CD4-positive, alpha-beta memory T cell (primary cell): ENCODE data around the gene ATP10D. TPM values are rescaled to one million over a fixed set of nuclear protein-coding genes. Genes with fewer than 3 reads are reported as not detected.
A peak's percentile ranks its signal among the peaks of the same experiment; 100 is the strongest.

Source experiments
- CTCF ChIA-PET: fragments of 350-600 bp; sonication (Branson Sonifier 250); formaldehyde crosslinking; loops from one replicate; lab custom pipeline; 2021; ENCODE audit warnings: inconsistent platforms; ENCODE audit not compliant: partially characterized antibody; lab: Charles Lee
- POLR2A ChIA-PET: fragments of 350-600 bp; sonication (Branson Sonifier 250); formaldehyde crosslinking; loops from one replicate; lab custom pipeline; 2021; ENCODE audit not compliant: partially characterized antibody; lab: Charles Lee
- DNase-seq, 5 donors: peaks; one replicate each; pipeline versions ENCODE4 v3.0.0 to v3.0.0-alpha.2; 2020 to 2022; ENCODE audit warnings: mixed read lengths in 1 of 5
- H3K27ac ChIP-seq: one replicate; pipeline ENCODE4 v1.7.0; 2013; ENCODE audit warnings: low read depth, low read length
- H3K27me3 ChIP-seq: 2 replicates; pipeline ENCODE4 v1.7.0; 2013; ENCODE audit warnings: mild to moderate bottlenecking, low read length, moderate library complexity; ENCODE audit not compliant: insufficient read depth
- H3K36me3 ChIP-seq: 2 replicates; pipeline ENCODE4 v1.7.0; 2013; ENCODE audit warnings: mild to moderate bottlenecking, low read length, moderate library complexity; ENCODE audit not compliant: insufficient read depth
- H3K4me1 ChIP-seq: 2 replicates; pipeline ENCODE4 v1.7.0; 2013; ENCODE audit warnings: mild to moderate bottlenecking, low read length, moderate library complexity; ENCODE audit not compliant: insufficient read depth
- H3K4me3 ChIP-seq, 2 donors: one replicate each; pipeline ENCODE4 v1.7.0; 2013; ENCODE audit warnings: low read length in 2 of 2, mild to moderate bottlenecking in 1 of 2
- H3K9me3 ChIP-seq, 2 donors: one replicate each; pipeline ENCODE4 v1.7.0; 2013; ENCODE audit warnings: low read length in 2 of 2, control low read depth in 1 of 2; ENCODE audit not compliant: control insufficient read depth in 1 of 2
- H3K27ac Mint-ChIP-seq, 7 donors: one replicate each; pipeline ENCODE4 v1.8.0; 2020 to 2021; ENCODE audit warnings: mixed read lengths in 7 of 7, mild to moderate bottlenecking in 6 of 7, inconsistent platforms in 3 of 7, moderate library complexity in 3 of 7
- H3K27me3 Mint-ChIP-seq, 2 donors: one replicate each; pipeline ENCODE4 v1.8.0; 2020 to 2021; ENCODE audit warnings: mixed read lengths in 2 of 2
- H3K36me3 Mint-ChIP-seq, 2 donors: one replicate each; pipeline ENCODE4 v1.8.0; 2020 to 2021; ENCODE audit warnings: mixed read lengths in 2 of 2, inconsistent platforms in 1 of 2, mild to moderate bottlenecking in 1 of 2
- H3K4me1 Mint-ChIP-seq, 4 donors: one replicate each; pipeline ENCODE4 v1.8.0; 2020 to 2021; ENCODE audit warnings: mixed read lengths in 4 of 4, mild to moderate bottlenecking in 1 of 4
- H3K4me3 Mint-ChIP-seq, 8 donors: one replicate each; pipeline ENCODE4 v1.8.0; 2020 to 2021; ENCODE audit warnings: mixed read lengths in 8 of 8, mild to moderate bottlenecking in 7 of 8, moderate library complexity in 6 of 8, inconsistent platforms in 3 of 8
- H3K9me3 Mint-ChIP-seq, 8 donors: one replicate each; pipeline ENCODE4 v1.8.0; 2020 to 2021; ENCODE audit warnings: mixed read lengths in 8 of 8, mild to moderate bottlenecking in 5 of 8, inconsistent platforms in 3 of 8, moderate library complexity in 1 of 8
- intact Hi-C: fragments of 100-400 bp; cut with micrococcal nuclease; formaldehyde crosslinking; loops from one replicate; pipeline ENCODE4 v1.15.1; 2023
- polyA plus RNA-seq, 2 donors: library from polyadenylated mRNA; unstranded; fragments of 300-500 nt; fragmentation: Illumina TruSeq; gene quantifications; one replicate each; pipeline ENCODE4 v1.2.3, GENCODE V29; 2021
- total RNA-seq, 2 experiments: library from RNA; stranded (reverse); gene quantifications; one replicate each; pipeline ENCODE4 v1.2.3, GENCODE V29; 2021

ATP10D gene
- total and polyA plus RNA-seq, 4 experiments from 2014 or later: 2.0 to 4.2 (median 2.9) TPM

GRCh38 chr4:47474799-47475198, 10.3 kb upstream of the ATP10D start:
- no peak overlapping the region for H3K27ac Mint-ChIP-seq
- Histone ChIP-seq H3K9me3 (no peaks in the 10 kb centered on the region), H3K4me1 (no peaks in the 10 kb centered on the region), H3K27me3 (no peaks in the 10 kb centered on the region), H3K36me3 (no peaks in the 10 kb centered on the region), H3K4me3 (no peak overlapping the region), H3K27ac (no peak overlapping the region)
- intact Hi-C loops: no loop called here
- no peaks in the 10 kb centered on the region for H3K9me3 Mint-ChIP-seq
- POLR2A ChIA-PET: interaction anchor here (0.6 kb wide), 1 partner anchor 50 kb away, joined by 3 read pairs; no protein-coding TSS in a partner anchor
- H3K27me3 Mint-ChIP-seq: peaks cover 6 to 9% of the 10 kb centered on the region in 2 donors
- H3K4me1 Mint-ChIP-seq: no peaks in the 10 kb centered on the region
- no peaks in the 10 kb centered on the region for H3K36me3 Mint-ChIP-seq
- DNase-seq: no peak
- CTCF ChIA-PET: no interaction called here
- H3K4me3 Mint-ChIP-seq: no peak overlapping the region

- no peak overlapping the region for H3K27ac Mint-ChIP-seq
- no peaks in the 10 kb centered on the region for H3K9me3 ChIP-seq
- H3K27ac ChIP-seq: no peak overlapping the region
- peaks cover 6 to 10% of the 10 kb centered on the region in 2 donors for H3K27me3 Mint-ChIP-seq
- no peak for DNase-seq
- no peak overlapping the region for H3K4me3 Mint-ChIP-seq
- no peaks in the 10 kb centered on the region for H3K9me3 Mint-ChIP-seq
- H3K36me3 ChIP-seq: no peaks in the 10 kb centered on the region
- no peaks in the 10 kb centered on the region for H3K4me1 ChIP-seq
- POLR2A ChIA-PET: interaction anchor here (0.6 to 1.0 kb wide), 2 partner anchors 9 to 49 kb away, joined by 3 read pairs; partner anchors contain the start of gene ATP10D
- CTCF ChIA-PET: no interaction called here
- intact Hi-C loops: no loop called here
- H3K27me3 ChIP-seq: no peaks in the 10 kb centered on the region
- H3K36me3 Mint-ChIP-seq: no peaks in the 10 kb centered on the region
- H3K4me1 Mint-ChIP-seq: no peaks in the 10 kb centered on the region
- H3K4me3 ChIP-seq: no peak overlapping the region
Measured at GRCh38 chr4:47475411-47475810, 9.7 kb upstream of the ATP10D start.

- Histone ChIP-seq H3K27me3 (no peaks in the 10 kb centered on the region), H3K36me3 (no peaks in the 10 kb centered on the region), H3K9me3 (no peaks in the 10 kb centered on the region), H3K4me3 (no peak overlapping the region), H3K27ac (no peak overlapping the region), H3K4me1 (no peaks in the 10 kb centered on the region)
- Mint-ChIP-seq H3K27me3 (peaks cover 0 to 7% of the 10 kb centered on the region in 2 donors), H3K4me1 (peaks cover 1 to 7% (median 6%) of the 10 kb centered on the region in 4 donors), H3K27ac (no peak overlapping the region), H3K36me3 (no peaks in the 10 kb centered on the region), H3K9me3 (no peaks in the 10 kb centered on the region), H3K4me3 (no peak overlapping the region)
- ChIA-PET POLR2A (no interaction called here), CTCF (interaction anchor here (1.5 kb wide), 1 partner anchor 16 kb away, joined by 3 read pairs; the partner anchor contains the start of gene COMMD8)
- DNase-seq: no peak
- intact Hi-C loops: no loop called here
Measured at GRCh38 chr4:47478804-47479203, 6.3 kb upstream of the ATP10D start.

GRCh38 chr4:47482326-47482725, 2.7 kb upstream of the ATP10D start:
- intact Hi-C loops: no loop called here

GRCh38 chr4:47483745-47484144, 1.3 kb upstream of the ATP10D start:
- Mint-ChIP-seq H3K36me3 (peaks cover 0 to 6% of the 10 kb centered on the region in 2 donors), H3K9me3 (no peaks in the 10 kb centered on the region), H3K27me3 (peaks cover 0 to 2% of the 10 kb centered on the region in 2 donors), H3K4me1 (peaks cover 7 to 32% (median 25%) of the 10 kb centered on the region in 4 donors), H3K4me3 (peak overlapping the region in 5 of 8 donors; percentile 18 to 99 (median 33)), H3K27ac (peak overlapping the region in 5 of 7 donors; percentile 85 to 98 (median 94))
- ChIA-PET CTCF (interaction anchor here (3.0 kb wide), 1 partner anchor 21 kb away, joined by 19 read pairs; the partner anchor contains the start of gene COMMD8), POLR2A (interaction anchor here (2.0 to 2.1 kb wide), 2 partner anchors 10 to 20 kb away, joined by 8 to 21 read pairs; partner anchors contain the start of gene COMMD8)
- no peak for DNase-seq
- Histone ChIP-seq H3K4me1 (peaks cover 14% of the 10 kb centered on the region), H3K27me3 (no peaks in the 10 kb centered on the region), H3K9me3 (no peaks in the 10 kb centered on the region), H3K36me3 (no peaks in the 10 kb centered on the region), H3K27ac (no peak overlapping the region), H3K4me3 (no peak overlapping the region)
- intact Hi-C loops: loop anchor here (2.0 kb wide), 1 partner anchor 81 kb away; no protein-coding TSS in a partner anchor

More at GRCh38 chr4:47482326-47482725, 2.7 kb upstream of the ATP10D start:
- Histone ChIP-seq H3K4me3 (no peak overlapping the region), H3K27ac (no peak overlapping the region), H3K4me1 (peaks cover 14% of the 10 kb centered on the region), H3K9me3 (no peaks in the 10 kb centered on the region), H3K27me3 (no peaks in the 10 kb centered on the region), H3K36me3 (no peaks in the 10 kb centered on the region)
- peak overlapping the region in 1 of 8 donors; percentile 17 for H3K4me3 Mint-ChIP-seq
- H3K27me3 Mint-ChIP-seq: peaks cover 0 to 6% of the 10 kb centered on the region in 2 donors
- H3K27ac Mint-ChIP-seq: peak overlapping the region in 3 of 7 donors; percentile 20 to 48 (median 44)
- ChIA-PET CTCF (interaction anchor here (1.2 to 2.4 kb wide), 2 partner anchors 11 to 19 kb away, joined by 3 to 8 read pairs; partner anchors contain the start of gene COMMD8), POLR2A (no interaction called here)
- H3K36me3 Mint-ChIP-seq: peaks cover 0 to 6% of the 10 kb centered on the region in 2 donors
- no peaks in the 10 kb centered on the region for H3K9me3 Mint-ChIP-seq
- peaks cover 7 to 32% (median 25%) of the 10 kb centered on the region in 4 donors for H3K4me1 Mint-ChIP-seq
- DNase-seq: no peak

- H3K27me3 Mint-ChIP-seq: peaks cover 0 to 2% of the 10 kb centered on the region in 2 donors
- ChIA-PET CTCF (interaction anchor here (1.1 to 3.0 kb wide), 3 partner anchors 13 to 80 kb away, joined by 3 to 19 read pairs (median 9); partner anchors contain the start of gene COMMD8), POLR2A (interaction anchor here (1.1 to 2.1 kb wide), 3 partner anchors 8 to 21 kb away, joined by 3 to 21 read pairs (median 8); partner anchors contain the start of gene COMMD8)
- no peaks in the 10 kb centered on the region for H3K9me3 ChIP-seq
- no peaks in the 10 kb centered on the region for H3K9me3 Mint-ChIP-seq
- H3K4me1 ChIP-seq: peaks cover 14% of the 10 kb centered on the region
- no peaks in the 10 kb centered on the region for H3K27me3 ChIP-seq
- H3K36me3 Mint-ChIP-seq: peaks cover 0 to 6% of the 10 kb centered on the region in 2 donors
- DNase-seq: no peak
- H3K4me3 ChIP-seq: no peak overlapping the region
- H3K27ac Mint-ChIP-seq: peak overlapping the region in 6 of 7 donors; percentile 74 to 98 (median 93)
- H3K4me1 Mint-ChIP-seq: peaks cover 7 to 32% (median 25%) of the 10 kb centered on the region in 4 donors
- peak overlapping the region; percentile 30 to 99 (median 94) for H3K4me3 Mint-ChIP-seq
- H3K27ac ChIP-seq: no peak overlapping the region
- intact Hi-C loops: loop anchor here (2.0 kb wide), 1 partner anchor 81 kb away; no protein-coding TSS in a partner anchor
- no peaks in the 10 kb centered on the region for H3K36me3 ChIP-seq
Measured at GRCh38 chr4:47484168-47484567, 907 bp upstream of the ATP10D start.

GRCh38 chr4:47485768-47486167, 693 bp downstream of the ATP10D start:
- peaks cover 7 to 32% (median 25%) of the 10 kb centered on the region in 4 donors for H3K4me1 Mint-ChIP-seq
- DNase-seq: no peak
- H3K4me3 Mint-ChIP-seq: peak overlapping the region; percentile 90 to 99 (median 95)
- H3K9me3 Mint-ChIP-seq: no peaks in the 10 kb centered on the region
- H3K27me3 Mint-ChIP-seq: no peaks in the 10 kb centered on the region
- peak overlapping the region; percentile 58 to 86 for H3K4me3 ChIP-seq
- H3K27ac Mint-ChIP-seq: peak overlapping the region; percentile 74 to 98 (median 94)
- peaks cover 0 to 6% of the 10 kb centered on the region in 2 donors for H3K36me3 Mint-ChIP-seq
- H3K9me3 ChIP-seq: no peaks in the 10 kb centered on the region
- POLR2A ChIA-PET: interaction anchor here (2.0 to 2.1 kb wide), 2 partner anchors 8 to 23 kb away, joined by 8 to 21 read pairs; partner anchors contain the start of gene COMMD8
- CTCF ChIA-PET: interaction anchor here (1.1 to 3.0 kb wide), 4 partner anchors 15 to 78 kb away, joined by 4 to 19 read pairs (median 8); partner anchors contain the start of gene COMMD8
- peak overlapping the region; percentile 46 for H3K27ac ChIP-seq
- intact Hi-C loops: loop anchor here (1.0 to 5.0 kb wide), 4 partner anchors 22 to 857 kb away; partner anchors contain the start of genes COMMD8 and SLAIN2
- peaks cover 14% of the 10 kb centered on the region for H3K4me1 ChIP-seq
- no peaks in the 10 kb centered on the region for H3K36me3 ChIP-seq
- no peaks in the 10 kb centered on the region for H3K27me3 ChIP-seq
